Vagina (tissue), 2 donors: Measurements from ENCODE around the gene RCAN2.

Experiments
- CTCF ChIP-seq, 3 experiments: fragments of 450-650 bp in 2 of 3; fragments of 200-600 bp in 1 of 3; sonication (generic) in 1 of 3; IDR thresholded peaks; one replicate each; pipeline ENCODE4 v1.5.1; 2017 to 2019; ENCODE audit warnings: antibody characterized with exemption in 3 of 3, mild to moderate bottlenecking in 2 of 3, moderate library complexity in 2 of 3
- POLR2A ChIP-seq, 2 donors: fragments of 450-650 bp; IDR thresholded peaks; one replicate each; pipeline ENCODE4 v1.6.1; 2017; ENCODE audit warnings: antibody characterized with exemption in 2 of 2, mild to moderate bottlenecking in 2 of 2, moderate library complexity in 2 of 2
- POLR2AphosphoS5 ChIP-seq, 2 donors: sonication (generic); formaldehyde crosslinking; IDR thresholded peaks; one replicate each; pipeline ENCODE4 v1.9.0; 2017; ENCODE audit warnings: antibody characterized with exemption in 2 of 2, mild to moderate bottlenecking in 2 of 2, low read depth in 1 of 2; ENCODE audit not compliant: insufficient read depth in 1 of 2

GRCh38 chr6:46469021-46469420, 22.2 kb downstream of the RCAN2 start:
- TF ChIP-seq POLR2A (IDR thresholded peaks at IDR 0.05) (no peak), POLR2AphosphoS5 (IDR thresholded peaks at IDR 0.05; ENCODE audit: insufficient read depth in 1 of 2, low read depth in 1 of 2) (no peak), CTCF (IDR thresholded peaks at IDR 0.05) (no peak)
